ENCODE results near the gene ACOX3. TPM values are rescaled to one million over a fixed set of nuclear protein-coding genes. Genes with fewer than 3 reads are reported as not detected.

Gene ACOX3
- total and polyA plus RNA-seq, 9 of the 15 experiments (the other 6 are each of a cell fraction or from before 2014, with no cell fraction given) = 0.68 to 7.3 (median 3.7) TPM

DNA sequence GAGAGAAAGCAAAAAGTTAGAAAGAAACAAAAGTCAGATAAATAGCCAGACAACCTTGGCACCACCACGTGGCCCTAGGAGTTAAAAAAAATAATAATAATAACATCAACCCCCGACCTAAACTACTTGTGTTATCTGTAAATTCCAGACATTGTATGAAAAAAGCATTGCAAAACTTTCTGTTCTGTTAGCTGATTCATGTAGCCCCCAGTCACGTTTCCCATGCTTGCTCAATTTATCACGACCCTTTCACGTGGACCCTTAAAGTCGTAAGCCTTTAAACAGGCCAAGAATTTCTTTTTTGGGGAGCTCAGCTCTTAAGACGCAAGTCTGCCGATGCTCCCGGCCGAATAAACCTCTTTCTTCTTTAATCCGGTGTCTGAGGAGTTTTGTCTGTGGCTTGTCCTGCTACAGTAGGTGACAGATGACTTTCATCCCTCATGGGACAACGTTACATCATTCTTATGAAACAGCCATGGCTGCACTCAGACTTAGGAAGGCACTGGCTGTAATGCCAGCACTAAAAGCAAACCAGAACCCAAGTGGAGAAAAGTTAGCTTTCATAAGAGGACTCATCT is 520 bp downstream of the ACOX3 start (continued):
- TF ChIP-seq, protein P1, sequence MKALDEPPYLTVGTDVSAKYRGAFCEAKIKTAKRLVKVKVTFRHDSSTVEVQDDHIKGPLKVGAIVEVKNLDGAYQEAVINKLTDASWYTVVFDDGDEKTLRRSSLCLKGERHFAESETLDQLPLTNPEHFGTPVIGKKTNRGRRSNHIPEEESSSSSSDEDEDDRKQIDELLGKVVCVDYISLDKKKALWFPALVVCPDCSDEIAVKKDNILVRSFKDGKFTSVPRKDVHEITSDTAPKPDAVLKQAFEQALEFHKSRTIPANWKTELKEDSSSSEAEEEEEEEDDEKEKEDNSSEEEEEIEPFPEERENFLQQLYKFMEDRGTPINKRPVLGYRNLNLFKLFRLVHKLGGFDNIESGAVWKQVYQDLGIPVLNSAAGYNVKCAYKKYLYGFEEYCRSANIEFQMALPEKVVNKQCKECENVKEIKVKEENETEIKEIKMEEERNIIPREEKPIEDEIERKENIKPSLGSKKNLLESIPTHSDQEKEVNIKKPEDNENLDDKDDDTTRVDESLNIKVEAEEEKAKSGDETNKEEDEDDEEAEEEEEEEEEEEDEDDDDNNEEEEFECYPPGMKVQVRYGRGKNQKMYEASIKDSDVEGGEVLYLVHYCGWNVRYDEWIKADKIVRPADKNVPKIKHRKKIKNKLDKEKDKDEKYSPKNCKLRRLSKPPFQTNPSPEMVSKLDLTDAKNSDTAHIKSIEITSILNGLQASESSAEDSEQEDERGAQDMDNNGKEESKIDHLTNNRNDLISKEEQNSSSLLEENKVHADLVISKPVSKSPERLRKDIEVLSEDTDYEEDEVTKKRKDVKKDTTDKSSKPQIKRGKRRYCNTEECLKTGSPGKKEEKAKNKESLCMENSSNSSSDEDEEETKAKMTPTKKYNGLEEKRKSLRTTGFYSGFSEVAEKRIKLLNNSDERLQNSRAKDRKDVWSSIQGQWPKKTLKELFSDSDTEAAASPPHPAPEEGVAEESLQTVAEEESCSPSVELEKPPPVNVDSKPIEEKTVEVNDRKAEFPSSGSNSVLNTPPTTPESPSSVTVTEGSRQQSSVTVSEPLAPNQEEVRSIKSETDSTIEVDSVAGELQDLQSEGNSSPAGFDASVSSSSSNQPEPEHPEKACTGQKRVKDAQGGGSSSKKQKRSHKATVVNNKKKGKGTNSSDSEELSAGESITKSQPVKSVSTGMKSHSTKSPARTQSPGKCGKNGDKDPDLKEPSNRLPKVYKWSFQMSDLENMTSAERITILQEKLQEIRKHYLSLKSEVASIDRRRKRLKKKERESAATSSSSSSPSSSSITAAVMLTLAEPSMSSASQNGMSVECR (CRISPR knock-in tag; IDR thresholded peaks at IDR 0.05) = no peak
- TF ChIP-seq, protein P2, sequence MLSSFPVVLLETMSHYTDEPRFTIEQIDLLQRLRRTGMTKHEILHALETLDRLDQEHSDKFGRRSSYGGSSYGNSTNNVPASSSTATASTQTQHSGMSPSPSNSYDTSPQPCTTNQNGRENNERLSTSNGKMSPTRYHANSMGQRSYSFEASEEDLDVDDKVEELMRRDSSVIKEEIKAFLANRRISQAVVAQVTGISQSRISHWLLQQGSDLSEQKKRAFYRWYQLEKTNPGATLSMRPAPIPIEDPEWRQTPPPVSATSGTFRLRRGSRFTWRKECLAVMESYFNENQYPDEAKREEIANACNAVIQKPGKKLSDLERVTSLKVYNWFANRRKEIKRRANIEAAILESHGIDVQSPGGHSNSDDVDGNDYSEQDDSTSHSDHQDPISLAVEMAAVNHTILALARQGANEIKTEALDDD (IDR thresholded peaks at IDR 0.05) = 0 out of 2 replicates have a peak, but pooled peaks have one; percentile 26
- no peak; the same call in 1 of the 2 replicates for TF ChIP-seq TEAD4 (IDR thresholded peaks at IDR 0.05; ENCODE audit: low read length)
- TF ChIP-seq TEAD4 (CRISPR knock-in tag; IDR thresholded peaks at IDR 0.05; ENCODE audit: borderline replicate concordance) = no peak
- no peak for TF ChIP-seq PHF8 (IDR thresholded peaks at IDR 0.05; ENCODE audit: borderline replicate concordance, low read length)
- no peak for TF ChIP-seq ZNF146 (CRISPR knock-in tag; IDR thresholded peaks at IDR 0.05; ENCODE audit: unreplicated experiment)
- TF ChIP-seq ARID1B (IDR thresholded peaks at IDR 0.05) = peak; percentile 28; the same call in 1 of the 2 replicates
- TF ChIP-seq ZNF41 (CRISPR knock-in tag; conservative IDR thresholded peaks at IDR 0.05) = no peak
- no peak for TF ChIP-seq RBM34 (IDR thresholded peaks at IDR 0.05; ENCODE audit: borderline replicate concordance, insufficient read depth, low read length)
- no peak for TF ChIP-seq GABPB1 (CRISPR knock-in tag; IDR thresholded peaks at IDR 0.05)
- no peak for TF ChIP-seq JUN (IDR thresholded peaks at IDR 0.05; ENCODE audit: borderline replicate concordance, low read depth, low read length)
- TF ChIP-seq JUN (CRISPR knock-in tag; IDR thresholded peaks at IDR 0.05; ENCODE audit: borderline replicate concordance) = 0 out of 2 replicates have a peak, but pooled peaks have one; percentile 11
- TF ChIP-seq KLF16 (IDR thresholded peaks at IDR 0.05) = no peak
- TF ChIP-seq, protein P3, sequence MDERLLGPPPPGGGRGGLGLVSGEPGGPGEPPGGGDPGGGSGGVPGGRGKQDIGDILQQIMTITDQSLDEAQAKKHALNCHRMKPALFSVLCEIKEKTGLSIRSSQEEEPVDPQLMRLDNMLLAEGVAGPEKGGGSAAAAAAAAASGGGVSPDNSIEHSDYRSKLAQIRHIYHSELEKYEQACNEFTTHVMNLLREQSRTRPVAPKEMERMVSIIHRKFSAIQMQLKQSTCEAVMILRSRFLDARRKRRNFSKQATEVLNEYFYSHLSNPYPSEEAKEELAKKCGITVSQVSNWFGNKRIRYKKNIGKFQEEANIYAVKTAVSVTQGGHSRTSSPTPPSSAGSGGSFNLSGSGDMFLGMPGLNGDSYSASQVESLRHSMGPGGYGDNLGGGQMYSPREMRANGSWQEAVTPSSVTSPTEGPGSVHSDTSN (CRISPR knock-in tag; IDR thresholded peaks at IDR 0.05; ENCODE audit: low read depth) = no peak
- TF ChIP-seq, protein P3 (tag; conservative IDR thresholded peaks at IDR 0.05; ENCODE audit: low read depth) = peak; percentile 77
- TF ChIP-seq MAZ (CRISPR knock-in tag; conservative IDR thresholded peaks at IDR 0.05 in 1 of 2, IDR thresholded peaks at IDR 0.05 in 1 of 2) = no peak
- no peak for TF ChIP-seq ZNF316 (IDR thresholded peaks at IDR 0.05)
- TF ChIP-seq, protein P4, sequence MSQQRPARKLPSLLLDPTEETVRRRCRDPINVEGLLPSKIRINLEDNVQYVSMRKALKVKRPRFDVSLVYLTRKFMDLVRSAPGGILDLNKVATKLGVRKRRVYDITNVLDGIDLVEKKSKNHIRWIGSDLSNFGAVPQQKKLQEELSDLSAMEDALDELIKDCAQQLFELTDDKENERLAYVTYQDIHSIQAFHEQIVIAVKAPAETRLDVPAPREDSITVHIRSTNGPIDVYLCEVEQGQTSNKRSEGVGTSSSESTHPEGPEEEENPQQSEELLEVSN (IDR thresholded peaks at IDR 0.05; ENCODE audit: borderline replicate concordance in 1 of 2, extremely low read depth in 1 of 2, insufficient read depth in 1 of 2, insufficient read length in 1 of 2, low read depth in 1 of 2, low read length in 1 of 2, poor library complexity in 1 of 2, severe bottlenecking in 1 of 2) = no peak

Data from K562 (cell line).